Stimulated activated CD8-positive, alpha-beta memory T cell treated with anti-CD3 and anti-CD28 coated beads, Interleukin-12 subunit alpha, Interleukin-12 subunit beta, amount 100 ng/mL, for 24 hours (primary cell): ENCODE measurements around the gene SOBP.

Experiments used
- DNase-seq: peaks from one replicate; pipeline ENCODE4 v3.0.0-alpha.2; 2020; ENCODE audit errors: extremely low read depth

Gene SOBP

DNA sequence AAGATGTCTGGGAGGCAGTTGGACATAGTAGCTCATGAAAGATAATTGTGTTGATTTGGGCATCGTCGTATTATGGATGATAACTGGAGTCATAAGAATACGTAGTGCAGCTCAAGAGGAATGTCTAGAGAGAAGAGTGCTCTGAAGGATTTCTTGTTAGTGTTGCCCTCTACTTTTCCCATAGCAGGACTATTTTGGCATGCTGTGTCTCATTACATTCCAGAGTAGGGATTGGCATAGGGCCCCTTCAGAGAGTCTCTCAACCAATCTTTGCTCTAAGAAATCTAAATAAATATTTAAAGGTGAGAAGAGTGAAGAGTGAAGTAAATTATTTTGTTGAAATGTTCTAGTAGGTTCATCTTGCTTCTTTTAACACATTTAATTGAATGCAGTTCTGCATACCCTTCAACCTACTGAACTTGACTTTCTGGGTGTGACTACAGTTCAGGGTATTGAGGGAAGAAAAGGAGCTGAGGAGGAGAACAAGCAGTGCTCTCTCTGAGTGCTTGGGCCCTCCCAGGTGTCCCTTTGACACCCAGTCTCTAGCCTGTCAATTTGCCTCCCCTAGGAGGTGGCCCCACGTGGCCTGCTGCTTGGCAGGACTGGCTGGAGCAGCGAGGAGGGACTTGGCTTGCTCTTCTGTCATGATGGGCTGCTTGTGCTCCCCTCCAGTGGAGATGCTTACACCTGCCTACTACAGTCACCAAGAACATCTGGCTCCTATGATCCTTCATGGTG, 33.3 kb downstream of the SOBP start:
- no peak for DNase-seq

DNA sequence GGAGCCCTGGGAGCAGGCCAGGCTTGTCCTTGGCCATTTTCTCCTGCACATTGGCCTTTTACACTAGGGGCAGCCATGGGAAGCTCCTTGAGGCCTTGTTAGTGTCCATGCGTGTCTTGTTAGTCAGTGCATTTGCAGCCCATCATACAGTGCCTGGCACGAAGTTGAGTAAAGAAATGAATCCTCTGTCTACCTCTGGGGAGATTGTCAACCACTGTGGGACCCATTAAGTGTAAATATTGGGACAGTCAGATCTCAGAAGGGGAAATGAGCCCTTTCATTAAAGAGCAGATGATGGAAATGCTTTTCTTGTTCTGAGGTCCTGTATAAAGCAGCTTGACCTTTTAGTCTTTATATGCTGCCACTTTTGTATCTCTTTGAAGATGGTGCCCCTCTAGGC, 33.9 kb downstream of the SOBP start:
- DNase-seq = no peak

DNA sequence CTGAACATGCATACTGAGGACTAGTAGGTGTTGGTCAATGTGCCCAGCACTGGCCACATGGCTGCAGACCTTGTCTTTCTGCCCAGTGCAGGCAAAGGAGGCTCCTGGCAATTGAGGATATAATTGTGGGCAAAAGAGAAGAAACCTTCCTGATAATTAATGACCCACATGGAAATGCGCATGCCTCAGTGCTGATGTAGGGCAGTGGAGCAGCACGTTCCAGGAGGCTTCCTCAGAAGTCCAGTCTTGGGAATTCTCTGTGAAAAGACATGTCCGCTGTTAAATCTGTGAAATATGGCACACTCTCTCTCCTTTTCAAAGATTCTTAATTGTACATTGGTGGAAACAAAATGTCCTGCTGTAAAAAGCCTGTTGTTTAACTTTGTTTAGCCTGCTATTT, 34.7 kb downstream of the SOBP start:
- DNase-seq = no peak

DNA sequence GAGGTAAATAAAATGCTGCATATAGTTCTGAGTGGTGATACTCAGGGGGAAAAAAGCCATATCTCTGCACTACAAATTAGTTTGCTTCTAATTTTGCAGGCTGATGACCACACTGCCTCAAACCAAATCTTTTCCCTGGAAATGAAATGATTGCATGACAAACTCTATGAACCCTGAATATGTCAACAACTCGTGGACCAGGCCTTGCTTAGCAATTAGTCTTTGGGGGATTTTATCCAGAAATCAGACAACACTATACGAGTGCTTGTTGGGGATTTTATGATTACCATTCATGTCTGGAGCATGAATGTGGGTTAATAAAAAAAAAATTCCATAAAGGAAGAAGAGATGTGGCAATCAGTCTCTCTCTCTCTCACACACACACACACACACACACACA, 42.0 kb downstream of the SOBP start:
- no peak for DNase-seq

DNA sequence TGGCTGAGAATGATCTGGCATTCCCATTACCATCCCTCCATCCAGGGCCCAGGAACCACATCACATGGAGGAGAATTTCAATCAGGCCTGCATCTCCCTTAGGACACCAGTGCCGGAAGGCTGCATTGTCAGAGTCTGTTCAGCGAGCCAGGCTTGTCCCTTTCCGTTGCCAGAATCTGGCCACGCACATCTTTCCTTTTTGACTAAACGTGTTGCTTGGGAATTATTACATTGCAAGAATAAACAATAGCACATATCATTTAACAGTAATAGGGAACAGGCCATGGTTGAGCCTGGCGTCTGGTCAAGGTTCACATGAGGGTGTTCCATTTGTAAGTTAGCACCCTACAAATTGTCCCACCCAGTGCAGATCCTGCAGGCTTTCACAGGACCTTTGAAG, 42.8 kb downstream of the SOBP start:
- DNase-seq = no peak

DNA sequence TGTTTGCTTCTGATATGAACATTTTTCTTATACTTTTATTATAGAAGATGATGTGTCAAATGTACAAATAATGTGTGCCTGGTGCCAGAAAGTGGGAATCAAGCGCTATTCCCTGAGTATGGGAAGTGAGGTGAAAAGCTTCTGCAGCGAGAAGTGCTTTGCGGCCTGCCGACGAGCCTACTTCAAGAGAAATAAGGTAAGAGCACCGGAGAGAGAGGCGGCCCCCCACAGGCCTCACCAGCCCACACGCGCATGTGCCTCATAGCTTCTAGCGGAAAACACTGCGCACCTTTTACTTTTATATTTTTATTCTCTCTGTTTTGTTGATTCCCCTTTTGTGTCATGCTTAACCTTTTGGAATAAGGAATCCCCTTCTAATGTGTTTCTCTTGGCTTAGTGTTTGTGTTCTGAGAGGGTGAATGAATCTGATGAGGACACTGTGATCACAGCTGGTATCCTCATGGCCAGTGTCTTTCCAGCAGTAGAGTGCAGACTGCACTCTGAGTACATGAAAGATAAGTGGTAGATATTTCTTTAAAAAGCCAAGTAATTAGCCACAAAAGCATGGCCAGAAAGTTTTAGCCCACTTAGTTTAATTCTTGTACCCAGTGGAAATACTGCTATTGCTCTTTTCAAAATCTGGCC, 43.6 kb downstream of the SOBP start:
- DNase-seq = no peak

DNA sequence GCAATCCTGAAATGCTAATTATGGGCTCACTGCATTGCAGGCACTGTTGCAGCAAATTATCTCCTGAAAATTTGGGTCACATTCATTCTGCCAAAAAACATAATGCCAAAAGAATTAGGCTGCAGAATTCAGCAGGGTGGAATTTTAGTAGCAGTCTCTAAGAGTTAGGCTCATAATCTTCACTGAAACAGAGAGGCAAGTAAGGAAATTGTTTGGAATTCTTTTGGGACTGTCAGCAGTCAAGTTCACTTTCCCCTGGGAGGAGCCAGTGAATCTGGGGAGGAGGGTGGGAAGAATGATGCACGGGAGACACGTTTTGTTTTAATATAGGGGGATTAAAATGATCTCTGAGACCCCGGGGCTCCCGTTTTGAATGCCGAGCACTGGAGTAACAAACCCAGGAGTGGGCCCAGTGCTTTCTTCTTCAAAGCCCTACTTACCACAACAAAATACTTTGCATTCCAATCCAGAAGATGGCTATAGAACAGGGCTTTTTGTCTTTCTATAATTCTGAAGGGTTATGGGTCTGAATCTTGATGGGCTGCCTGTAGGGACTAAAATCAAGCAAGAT, 44.7 kb downstream of the SOBP start:
- no peak for DNase-seq

DNA sequence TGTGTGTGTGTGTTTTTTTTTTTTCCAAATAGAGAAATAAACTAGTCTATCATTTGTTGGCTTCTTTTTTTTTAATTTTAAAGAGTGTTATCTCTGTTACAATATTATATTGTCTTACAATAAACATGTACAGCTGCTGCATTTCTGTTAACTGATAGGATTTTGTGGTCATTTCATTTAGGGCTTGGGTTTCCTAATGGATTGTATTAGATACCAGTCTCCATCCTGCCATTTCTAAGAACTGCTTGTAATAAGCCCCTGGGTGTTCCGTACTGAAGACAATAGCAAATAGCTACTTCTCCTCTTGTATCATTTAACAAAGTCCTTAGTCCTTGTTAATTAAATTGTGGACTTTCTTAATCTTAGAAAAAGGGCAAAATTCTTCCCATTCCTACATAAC, 45.7 kb downstream of the SOBP start:
- no peak for DNase-seq

DNA sequence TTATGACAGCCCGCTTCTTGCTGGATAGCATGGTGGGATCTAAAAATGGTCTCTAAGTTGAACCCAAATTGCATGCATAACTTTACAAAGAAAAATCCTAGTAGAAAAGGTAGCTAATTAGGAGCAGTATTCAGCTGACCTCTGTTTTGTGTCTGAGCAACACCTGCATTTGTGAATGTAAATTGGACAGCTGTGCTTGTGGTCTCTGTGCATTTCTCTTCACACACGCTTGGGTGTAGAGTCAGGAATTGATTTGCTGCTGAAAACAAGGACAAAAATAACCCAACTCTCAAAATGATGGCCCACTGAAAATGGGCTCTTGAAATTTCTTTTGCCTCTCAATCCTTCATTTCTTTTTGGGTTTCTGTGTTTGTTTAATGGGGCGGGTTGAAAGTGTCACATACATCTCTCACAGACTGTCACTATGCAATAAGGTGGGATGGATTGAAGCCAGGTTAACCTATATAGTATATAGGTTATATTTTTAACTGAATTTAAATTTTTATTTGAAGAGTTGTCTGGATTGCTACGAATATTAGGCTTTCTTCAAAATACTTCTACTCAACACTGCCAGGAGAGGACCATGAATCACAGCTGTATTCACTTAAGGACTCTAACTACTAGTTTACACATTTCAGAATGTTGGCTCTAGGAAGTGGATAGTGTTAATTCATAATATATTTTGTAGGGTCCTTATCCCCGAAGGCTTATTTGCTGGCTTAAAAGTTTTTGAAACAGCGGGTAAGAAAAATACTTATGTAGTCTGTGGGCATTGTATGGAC, 46.5 kb downstream of the SOBP start:
- no peak for DNase-seq

DNA sequence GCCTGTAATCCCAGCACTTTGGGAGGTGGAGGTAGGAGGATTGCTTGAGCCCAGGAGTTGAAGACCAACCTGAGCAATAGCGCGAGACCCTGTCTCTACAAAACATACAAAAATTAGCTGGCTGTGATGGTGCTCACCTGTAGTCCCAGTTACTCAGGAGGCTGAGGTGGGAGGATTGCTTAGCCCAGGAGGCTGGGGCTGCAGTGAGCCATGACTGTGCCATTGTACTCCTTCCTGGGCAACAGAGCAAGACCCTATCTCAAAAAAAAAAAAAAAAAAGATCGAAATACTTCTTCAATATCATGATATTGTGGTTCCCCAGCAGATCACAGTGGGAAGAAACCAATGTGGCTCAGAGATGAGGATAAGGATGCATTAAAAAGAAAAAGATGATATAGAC, 47.6 kb downstream of the SOBP start:
- no peak for DNase-seq

DNA sequence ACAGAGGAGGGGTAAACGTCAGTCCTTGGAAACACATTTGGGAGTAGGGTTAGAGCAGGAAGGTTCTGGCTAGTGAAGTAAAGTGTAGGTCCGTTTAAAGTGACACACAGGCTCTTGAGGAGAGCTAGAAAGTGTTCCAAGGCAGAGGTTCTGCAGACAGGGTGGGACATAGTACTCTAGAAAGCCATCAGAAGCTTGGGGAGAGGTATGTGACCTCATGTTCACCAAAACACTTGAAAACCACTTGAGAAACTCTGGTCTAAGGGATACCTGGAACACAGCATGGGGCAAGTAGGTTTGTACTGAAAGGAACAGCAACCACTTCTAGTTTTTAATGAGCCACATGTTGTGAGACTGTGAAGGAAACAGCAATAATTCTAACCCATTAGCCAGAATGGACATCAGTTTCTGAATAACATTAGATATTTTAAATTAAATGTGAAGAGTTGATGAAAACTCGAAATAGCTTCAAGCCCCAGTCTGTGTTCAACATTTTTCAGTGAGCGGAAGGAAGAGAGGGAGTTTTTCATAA, 49.0 kb downstream of the SOBP start:
- DNase-seq = no peak

DNA sequence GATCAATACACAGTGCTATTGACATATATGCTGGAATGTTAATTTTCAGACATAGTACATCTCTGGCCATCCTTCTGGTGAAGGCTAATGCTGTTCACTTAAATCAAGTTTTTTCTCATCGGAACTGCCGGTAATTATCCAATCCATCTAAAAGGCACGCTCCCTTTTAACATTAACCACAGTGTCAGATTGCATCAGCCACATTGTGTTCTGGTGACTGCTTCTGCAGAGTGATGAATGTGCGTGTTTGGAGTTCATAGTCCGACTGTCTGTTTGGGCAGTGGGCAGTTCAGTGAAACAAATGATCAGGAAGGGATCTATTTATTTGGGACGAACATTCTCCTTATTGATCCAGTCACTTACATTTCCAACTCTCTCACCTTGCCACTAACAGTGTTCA, 49.5 kb downstream of the SOBP start:
- no peak for DNase-seq

DNA sequence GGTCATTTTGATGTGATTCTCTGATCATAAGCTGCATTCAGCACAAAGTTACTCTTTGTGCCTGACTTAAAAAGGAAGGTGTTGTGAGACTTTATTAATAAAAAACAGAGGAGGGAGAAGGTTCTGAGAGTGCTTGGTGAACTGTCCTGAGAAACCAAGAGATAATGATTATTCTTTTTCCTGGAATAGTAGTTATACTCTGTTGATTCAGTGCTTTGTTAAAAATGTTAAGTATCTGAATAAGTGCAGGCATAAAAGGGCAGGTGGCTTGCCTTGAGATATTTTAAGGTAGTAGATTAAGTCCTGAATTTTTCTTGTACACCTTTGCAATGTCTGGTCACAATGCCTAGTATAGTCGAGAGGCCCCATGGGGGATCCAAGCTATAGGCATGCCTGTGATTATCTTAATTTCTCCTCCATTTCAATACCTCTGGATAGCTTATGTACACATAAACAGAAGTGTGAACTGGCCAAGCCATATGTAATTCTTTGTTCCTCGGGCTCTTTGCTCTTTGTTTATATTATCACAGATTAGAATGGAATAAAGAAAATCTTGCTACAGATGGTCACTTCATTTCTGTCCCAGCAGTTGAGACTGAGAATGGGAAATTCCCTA, 50.0 kb downstream of the SOBP start:
- no peak for DNase-seq

DNA sequence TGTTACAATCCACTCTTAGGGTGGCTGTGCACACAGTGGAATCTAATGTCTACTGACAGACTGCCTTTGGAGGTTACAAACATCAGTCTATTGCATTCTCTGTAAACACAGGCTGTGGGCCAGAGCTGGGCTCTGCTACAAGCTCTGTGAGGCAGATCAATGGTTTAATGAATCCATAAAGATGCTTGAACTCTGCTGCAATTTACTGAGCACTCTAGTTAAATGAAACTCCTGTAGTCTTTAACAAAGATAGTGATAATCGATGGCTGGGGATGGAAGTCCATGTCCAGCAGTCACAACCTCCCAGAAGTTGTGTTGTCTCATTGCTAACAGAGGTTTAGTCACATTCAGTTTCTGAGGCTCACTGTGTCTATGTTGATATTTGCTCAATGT, 50.5 kb downstream of the SOBP start:
- DNase-seq = no peak

DNA sequence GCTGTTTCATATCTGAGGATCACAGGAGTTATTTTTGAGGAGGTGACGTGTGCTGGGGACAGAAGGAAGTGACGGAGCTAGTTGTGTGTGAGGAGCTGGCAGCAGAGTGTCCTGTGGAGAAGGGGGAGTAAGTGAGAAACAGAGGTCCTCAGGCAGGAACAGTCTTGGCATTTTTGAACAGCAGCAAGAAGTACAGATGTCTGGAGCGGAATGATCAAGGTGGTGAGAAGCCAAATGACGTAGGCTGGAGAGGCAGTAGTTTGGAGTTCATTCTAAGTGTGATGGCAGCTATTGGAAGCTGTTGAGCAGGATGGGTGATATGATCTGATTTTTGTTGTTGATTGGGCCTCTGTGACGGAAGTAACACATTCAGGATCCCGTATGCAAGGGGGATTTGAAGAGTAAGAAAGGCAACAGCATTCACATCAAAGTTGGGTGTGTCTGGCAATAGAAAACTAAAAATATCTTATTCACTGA, 52.3 kb downstream of the SOBP start:
- DNase-seq = no peak

DNA sequence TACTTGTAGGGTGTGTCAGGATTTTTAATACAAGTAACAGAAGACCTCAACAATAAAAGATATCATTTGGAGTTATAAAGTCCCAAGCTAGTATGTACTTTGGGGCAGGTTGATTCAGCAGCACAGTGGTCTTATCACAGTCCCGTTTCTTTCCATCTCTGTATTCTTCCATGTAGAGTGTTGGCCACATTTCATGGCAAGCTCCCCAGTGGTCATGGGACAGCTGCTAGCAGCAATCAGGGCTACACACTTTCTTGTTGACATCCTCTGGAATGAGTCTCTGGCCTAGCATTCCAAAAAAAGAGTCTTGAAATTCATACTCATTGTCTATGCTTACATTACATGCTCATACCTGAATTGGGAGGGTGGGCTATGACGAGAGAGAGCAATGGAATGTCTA, 53.2 kb downstream of the SOBP start:
- no peak for DNase-seq

DNA sequence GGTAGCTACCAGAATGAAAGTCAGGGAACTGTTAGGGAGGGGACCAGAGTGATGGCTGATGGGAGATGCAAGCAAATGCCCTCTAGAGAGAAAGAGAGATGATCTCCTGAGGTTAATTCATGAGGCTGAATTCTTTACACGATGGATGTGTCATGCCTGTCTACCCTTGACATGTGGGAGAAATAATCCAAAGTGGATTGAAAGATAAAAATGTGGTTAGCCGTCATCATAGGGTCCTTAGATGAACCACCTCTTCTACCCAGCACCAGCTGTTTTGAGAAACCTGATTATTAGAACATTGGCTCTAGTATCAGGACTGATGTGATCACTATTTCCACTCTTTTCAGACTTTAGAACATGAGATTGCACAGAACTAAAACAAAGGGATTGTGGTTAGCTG, 53.6 kb downstream of the SOBP start:
- no peak for DNase-seq

DNA sequence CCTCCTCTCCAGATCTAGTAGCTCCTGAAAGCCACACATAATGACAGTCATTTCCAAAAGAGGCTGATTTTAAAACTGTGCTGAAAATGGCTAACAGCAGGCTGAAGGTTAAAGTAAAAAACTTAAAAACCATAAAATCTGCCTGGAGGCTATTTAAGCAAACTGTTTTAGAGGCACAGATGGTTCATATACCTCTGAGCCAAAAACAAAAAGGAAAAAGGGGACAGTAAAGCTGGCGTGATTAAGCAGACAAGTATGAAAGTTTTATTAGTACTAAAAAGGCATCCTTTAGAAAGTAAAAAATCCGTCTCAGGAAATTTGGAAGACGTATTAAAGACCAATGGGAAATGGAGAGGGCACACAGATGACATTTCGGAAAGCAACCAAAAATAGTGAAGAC, 55.8 kb downstream of the SOBP start:
- DNase-seq = no peak

DNA sequence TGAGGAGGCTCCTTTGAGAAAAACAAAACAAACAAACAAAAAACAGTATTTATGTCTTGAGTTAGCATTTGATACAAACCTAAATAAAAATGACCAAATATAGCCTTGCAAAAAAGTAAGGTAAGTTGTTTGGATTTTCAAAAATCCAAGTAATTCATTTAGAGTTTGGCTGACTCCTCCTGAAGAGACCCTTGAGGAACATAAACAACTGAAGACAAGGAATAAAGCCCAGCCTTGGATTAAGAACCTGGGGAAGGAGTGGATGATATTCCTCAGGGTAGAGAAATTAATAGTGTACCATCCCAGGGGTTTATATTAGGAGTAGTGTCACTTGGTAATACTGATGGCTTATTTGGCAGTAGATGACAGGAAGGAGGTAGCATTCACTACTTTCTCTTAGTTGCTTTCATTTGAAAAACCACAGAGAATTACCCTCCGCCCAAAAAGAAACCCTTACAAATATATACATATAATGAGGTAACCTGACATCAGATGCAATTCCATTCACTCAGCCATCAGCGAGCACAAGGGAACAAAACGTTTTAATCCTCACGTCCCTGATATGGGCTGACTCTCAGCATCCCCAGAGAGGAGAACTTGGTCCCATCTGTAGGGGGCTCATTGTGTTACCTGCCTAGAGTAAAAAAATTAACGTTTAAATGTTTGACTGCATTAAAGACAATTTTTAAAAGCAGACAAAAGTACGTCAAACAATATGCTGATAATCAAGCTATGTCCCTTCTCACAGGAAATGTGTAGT, 57.0 kb downstream of the SOBP start:
- no peak for DNase-seq

DNA sequence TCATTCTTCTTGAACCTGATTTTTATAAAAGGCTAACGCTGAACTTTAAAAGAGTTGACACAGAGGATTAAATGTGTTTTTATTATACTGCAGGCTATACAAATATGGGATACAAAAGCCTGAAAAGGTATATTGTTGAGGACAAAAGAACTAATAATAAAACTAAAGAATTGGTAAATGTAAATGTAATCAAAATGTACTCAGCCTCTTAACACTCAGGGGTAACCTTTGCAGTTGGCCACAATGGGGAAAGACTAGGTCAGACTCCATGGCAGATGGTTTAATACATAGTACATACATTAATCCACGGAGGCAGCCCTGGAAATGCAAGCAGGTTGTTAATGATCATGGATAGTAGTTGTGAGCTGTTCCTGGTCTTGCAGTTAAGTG, 57.5 kb downstream of the SOBP start:
- no peak for DNase-seq

DNA sequence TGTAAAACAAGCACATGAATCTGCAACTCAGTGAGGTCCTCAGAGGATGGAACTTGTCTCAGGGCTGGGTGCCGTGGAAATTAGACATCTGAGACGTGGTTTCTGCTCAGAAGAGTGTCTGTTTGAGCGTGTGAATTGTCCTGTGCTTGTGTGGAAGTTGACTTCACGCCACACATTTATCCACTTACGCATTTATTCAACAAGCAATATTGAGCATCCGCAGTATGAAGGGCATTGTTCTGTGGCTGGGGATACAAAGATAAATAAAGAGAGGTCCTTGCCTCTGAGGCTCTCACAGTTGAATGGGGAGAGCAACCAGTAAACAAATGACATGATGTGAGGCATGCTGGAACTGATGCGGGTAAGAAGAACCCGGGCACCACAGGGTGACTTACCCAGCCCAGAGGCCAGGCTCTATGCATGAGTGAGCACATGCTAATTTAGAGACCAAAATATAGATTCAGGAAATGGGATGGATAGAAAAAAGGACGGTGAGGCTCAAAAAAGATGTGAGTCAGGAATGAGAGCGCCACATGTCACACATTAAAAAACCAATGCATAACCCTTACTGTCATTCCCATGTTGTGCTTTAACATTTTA, 60.4 kb downstream of the SOBP start:
- no peak for DNase-seq
